ENCODE data around the gene KIAA0513.
"Not testable (repeated sequence)": the region's sequence is repeated elsewhere in the genome, so short reads cannot be mapped to it uniquely, and the experiment has no call there.

GRCh38 chr16:85123441-85123840 lies 95.8 kb downstream of the KIAA0513 start:
- TF ChIP-seq CTCF, POLR2A (IDR thresholded peaks at IDR 0.05): not testable (repeated sequence)
